Amniotic stem cell (primary cell): ENCODE data around the gene GNA15.

Experiments used
- DNase-seq: peaks from one replicate; lab custom pipeline; 2025; lab: John Stamatoyannopoulos, UW

The GNA15 gene

DNA sequence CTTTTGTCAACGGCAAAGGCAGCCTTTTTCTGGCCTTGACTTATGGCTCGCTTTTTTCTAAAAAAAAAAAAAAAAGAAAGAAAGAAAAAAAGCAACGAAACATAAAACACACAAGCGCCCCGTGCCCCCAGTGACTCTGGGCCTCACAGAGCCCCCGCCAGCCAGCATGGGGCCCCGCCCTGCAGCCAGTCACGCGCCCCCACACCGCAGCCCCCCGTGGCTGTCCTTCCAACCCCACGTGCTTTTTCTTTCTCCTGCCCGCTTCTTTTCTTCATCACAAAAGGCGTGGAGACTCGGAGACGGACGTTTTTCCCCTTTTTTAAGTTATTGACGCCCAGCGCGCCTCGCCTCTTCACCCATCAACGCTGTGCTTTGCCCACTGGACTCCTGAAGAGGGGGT lies 14.4 kb upstream of the GNA15 start:
- no peak for DNase-seq

GRCh38 chr19:3121821-3122511 lies 13.9 kb upstream of the GNA15 start:
- no peak for DNase-seq

GRCh38 chr19:3122512-3122870 lies 13.3 kb upstream of the GNA15 start:
- no peak for DNase-seq

DNA sequence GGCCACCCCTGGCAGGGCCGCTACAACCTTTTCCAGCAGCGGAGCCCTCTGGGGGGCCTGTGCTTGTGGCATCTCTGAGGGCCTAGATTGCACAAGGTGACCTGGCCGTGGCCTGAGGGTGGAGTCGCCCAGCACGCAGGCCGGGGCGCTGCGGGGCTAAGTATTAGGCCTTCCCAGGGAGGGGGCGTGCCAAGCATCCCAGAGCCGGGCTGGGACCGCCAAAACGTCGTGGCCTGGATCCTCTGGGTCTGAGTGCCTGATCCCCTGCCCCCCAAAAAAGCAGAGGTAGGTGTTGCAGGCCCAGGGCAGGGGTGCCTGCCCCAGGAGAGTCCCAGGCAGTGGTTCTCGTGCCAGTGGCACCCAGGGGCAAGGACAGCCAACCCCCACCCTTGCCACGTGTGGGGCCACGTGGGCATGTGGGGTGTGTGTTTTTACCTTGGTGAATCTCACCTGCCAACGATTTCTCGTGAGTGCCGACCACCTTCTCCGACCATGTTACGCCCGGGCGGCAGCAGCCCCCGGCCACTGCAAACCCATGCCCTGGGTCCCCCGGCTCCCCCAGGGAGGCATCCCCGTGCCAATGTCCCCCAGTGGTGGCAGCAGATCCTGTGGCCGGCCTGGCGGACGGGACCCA lies 12.6 kb upstream of the GNA15 start:
- no peak for DNase-seq

GRCh38 chr19:3123956-3124355 lies 11.9 kb upstream of the GNA15 start:
- DNase-seq = no peak

DNA sequence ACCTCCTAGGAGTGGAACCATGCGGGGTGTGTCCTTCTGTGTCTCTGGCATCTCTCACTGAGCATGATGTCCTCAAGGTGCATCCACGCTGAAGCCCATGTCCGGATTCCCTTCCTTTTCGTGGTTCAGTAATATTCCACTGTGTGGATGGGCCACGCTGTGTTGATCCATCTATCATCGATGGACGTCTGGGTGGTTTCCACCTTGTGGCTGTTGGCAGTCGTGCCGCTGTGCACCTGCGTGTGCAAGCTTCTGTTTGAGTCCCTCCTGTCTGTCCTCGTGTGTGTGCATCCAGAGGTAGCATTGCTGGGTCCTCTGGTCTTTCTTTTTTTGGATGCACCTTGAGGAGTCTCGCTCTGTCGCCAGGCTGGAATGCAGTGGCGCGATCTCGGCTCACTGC lies 11.2 kb upstream of the GNA15 start:
- DNase-seq = no peak

DNA sequence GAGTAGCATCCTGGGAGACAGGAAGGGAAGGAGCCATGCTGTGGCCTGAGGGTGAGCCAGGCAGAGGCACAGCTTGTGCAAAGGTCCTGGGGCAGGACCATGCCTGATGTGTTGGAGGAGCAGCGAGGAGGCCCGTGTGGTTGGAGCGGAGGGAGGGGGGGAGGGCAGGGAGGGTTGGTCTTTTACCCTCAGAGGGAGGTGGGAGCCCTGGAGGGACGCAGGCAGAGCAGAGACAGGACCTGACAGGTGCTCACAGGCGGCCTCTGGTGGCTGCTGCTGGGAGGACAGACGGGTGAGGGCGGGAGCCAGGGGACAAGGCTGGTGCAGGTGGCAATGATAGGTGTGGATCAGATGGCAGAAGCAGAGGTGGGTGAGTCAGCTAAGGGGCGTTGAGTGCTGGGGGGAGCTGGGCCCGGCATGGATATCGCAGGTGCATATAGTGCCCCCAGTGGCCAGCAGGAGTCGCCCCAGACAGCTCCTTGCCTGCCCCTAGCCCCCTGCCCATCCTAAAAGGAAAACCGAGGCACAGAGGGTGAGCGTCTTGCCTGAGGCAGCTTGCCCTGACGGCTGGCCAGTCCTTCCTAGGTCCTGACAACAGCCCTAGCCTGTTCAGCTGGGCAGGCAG lies 9.8 kb upstream of the GNA15 start:
- DNase-seq = no peak

DNA sequence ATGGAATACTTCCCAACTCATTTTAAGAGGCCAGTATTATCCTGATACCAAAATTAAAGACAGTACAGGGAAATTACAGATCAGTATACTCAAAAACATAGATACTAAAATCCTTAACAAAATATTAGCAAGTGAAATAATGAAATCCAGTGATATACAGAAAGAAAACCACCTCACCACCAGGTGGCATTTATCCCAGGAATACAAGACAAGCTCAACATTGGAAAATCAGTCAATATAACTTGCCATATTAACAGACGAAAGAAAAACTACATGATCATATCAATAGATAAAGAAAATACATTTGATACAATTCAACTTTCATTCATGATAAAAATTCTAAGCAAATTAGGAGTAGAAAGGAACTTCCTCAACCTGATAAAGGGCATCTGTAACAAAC lies 6.7 kb upstream of the GNA15 start:
- peak; percentile 48 for DNase-seq

- no peak for DNase-seq
Observed at GRCh38 chr19:3131168-3131567, 4.7 kb upstream of the GNA15 start.

DNA sequence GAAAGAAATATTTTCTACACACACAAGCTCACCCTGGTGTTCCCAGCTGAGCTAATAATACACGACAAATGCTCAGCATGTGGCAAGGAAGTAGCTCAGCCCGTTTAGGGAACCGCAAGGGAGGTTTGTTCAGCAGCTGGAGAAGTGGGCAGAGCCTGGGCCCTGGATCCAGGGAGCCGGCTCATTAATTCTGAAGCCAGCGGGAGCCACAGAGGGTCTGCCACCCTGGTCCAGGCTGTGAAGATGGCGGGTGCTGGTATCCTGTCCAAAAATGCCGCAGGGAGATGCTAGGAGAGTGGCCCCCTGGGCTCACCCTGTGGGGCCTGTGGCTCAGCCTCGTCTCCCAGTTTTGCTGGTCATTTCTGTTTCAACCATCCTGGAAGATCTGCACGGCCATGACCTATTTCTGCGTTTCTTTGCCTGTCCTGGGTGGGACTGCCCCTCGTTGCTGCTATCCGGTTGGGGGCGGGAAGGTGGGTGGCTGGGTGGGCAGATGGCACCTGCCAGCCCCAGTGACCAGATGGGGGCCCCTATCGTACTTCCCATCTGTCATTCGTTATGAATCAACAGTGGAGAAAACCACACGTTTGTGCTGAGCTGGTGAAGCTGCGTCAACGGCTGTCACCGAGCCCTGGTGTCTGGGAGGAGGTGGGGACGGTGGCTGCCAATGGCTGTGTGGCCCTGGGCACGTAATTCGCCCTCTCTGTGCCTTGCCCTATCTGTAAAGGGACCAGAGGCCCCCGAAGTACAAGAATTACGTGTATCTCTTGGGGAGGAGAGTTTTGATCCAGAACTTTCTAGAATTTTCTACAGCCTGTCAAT lies 2.7 kb upstream of the GNA15 start:
- no peak for DNase-seq

DNA sequence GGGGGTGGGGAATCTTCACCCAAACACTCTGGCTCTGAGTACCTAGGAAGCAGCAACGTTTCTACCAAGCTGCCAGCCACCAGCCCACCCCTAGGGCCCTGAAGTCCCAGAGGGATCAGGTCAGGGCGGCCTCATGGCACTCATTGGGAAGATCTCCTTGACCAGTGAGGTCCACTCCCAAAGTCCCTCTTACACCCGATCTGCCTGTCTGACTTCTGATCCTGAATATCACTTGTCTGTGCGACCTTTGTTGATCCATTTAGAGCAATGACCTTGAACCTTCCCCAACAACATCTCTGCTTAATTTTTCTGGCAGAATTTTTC lies 2.1 kb upstream of the GNA15 start:
- DNase-seq = no peak

DNA sequence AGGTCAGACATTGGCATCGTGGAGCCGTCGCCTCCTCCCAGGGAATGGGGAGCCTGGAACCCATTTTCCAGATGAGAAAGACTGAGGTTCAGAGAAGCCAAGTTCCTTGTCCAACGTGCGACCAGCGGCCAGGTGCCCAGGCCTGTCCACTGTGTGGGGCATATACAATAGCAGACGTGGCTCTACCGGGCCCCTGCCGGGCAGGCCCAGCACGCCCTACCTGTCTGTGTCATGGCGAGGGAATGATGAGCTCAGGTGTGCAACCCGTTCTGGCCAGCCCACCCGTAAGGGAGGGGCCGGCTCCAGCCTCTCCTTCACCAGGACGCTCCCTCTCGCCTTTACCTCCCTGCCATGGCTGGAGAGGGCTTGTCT lies 837 bp downstream of the GNA15 start:
- DNase-seq = no peak

GRCh38 chr19:3137119-3137518 lies 1.3 kb downstream of the GNA15 start:
- DNase-seq = no peak

GRCh38 chr19:3138268-3138667 lies 2.4 kb downstream of the GNA15 start:
- no peak for DNase-seq

DNA sequence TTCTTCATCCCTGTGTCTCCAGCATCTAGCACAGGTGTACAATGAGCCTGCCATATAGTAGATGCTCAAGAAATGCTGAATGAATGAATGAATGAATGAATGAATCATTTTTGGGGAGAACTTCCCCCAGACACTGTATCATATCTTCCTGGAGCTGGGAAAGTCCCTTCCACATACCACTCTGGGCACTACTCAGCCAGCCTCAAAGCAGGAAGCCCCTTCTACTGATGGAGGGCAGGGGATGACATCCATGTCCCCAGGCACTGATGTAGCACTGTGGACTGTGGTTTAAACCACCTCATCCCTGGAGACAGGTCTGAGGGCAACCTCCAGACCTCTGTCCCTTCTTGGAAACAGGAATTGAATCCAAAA lies 4.8 kb downstream of the GNA15 start:
- no peak for DNase-seq

DNA sequence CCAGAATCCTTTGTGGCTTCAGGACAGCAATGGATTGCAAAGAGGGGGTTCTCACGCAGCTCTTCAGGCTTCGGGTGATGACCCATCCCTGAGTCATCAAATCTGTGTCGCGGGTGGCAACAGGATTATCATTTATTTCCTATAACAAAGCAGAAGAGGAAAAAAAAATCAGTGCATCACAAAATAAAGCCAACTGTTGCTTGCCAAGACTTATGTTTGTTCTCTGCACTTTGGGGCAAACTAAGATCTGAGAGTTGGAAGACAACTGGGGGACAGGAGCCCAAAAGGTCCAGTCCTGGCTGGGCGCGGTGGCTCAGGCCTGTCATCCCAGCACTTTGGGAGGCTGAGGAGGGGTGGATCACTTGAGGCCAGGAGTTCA lies 6.4 kb downstream of the GNA15 start:
- DNase-seq = peak; percentile 16

DNA sequence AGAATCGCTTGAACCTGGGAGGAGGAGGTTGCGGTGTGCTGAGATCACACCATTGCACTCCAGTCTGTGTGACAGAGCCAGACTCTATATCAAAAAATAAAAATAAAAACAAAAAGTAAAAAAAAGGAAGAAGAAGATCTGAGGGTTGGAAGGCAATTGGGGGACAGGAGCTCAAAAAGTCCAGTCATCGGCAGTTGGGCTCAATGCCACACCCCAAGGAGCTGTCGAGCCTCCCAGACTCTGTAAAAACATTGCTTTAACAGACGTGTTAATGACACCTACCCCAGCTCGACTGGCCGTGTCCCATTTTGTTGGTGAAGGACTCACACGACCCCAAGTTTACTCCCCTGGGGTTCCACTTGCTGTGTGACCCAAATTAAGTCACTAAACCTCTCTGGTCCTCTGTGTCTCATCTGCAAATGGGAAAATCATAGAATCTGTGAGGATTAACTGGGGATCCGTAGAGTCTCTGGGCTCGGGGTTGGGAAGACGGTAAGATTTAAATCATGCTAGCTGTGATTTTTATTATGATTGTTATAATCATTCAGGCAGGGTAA lies 7.0 kb downstream of the GNA15 start:
- no peak for DNase-seq

GRCh38 chr19:3145909-3146676 lies 10.3 kb downstream of the GNA15 start:
- no peak for DNase-seq

GRCh38 chr19:3146677-3147100 lies 10.9 kb downstream of the GNA15 start:
- no peak for DNase-seq

- DNase-seq = no peak
Observed at GRCh38 chr19:3148503-3148902, 12.7 kb downstream of the GNA15 start.

GRCh38 chr19:3149089-3149488 lies 13.3 kb downstream of the GNA15 start:
- DNase-seq = no peak
